Astrocyte of the spinal cord (primary cell): ENCODE results near the gene ZNF444.

ENCODE experiments used
- DNase-seq: peaks from one replicate; pipeline ENCODE4 v3.0.0; 2011; ENCODE audit warnings: low read depth, low spot score
- H3K4me3 ChIP-seq: 2 replicates; pipeline ENCODE4 v1.5.1; 2011; ENCODE audit warnings: low read depth, mild to moderate bottlenecking, low read length, moderate library complexity
- in situ Hi-C: cut with HindIII; loops from 2 replicates; pipeline ENCODE4 v1.10.0; 2017; ENCODE audit warnings: low sequenced_read_pairs
- TF ChIP-seq, protein P1 (sequence below): IDR thresholded peaks from 2 replicates; pipeline ENCODE4 v1.5.1; 2012; ENCODE audit warnings: low read depth, mild to moderate bottlenecking, low read length, inconsistent platforms

The ZNF444 gene

DNA sequence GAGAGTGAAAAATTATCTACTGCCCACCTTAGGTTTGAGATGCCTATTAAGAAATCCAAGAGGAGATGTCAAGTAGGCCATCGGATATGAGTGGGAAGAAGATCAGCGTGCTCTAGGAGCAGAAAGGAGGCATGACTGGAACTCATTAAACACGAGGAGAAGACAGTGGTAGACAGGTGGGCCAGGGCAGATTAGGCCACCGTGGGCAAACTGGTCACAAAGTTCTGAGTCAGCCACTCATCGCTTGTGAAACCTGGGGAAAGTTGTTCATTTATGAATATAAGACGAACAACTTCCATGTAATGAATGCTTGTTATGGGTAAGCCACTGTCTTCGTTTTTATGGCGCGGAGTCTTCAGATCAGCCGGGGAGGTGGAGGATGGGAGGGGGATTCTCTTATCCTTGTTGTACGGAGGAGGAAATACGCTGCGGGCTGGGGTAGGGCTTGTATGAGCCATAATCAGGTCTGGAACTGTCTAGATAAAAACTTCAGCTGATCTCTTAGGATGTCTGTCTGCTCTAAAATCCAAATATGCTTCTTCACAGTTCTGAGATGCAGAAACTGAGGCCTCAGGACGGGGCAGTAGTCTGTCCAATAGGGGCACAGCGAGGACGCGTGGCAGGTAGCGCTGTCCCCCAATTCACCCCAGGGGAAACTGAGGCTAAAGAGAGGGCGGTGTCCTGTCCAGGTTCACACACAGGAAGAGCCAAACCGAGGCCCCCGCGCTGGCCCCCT lies 1.1 kb upstream of the ZNF444 start:
- H3K4me3 ChIP-seq, result peak overlapping the region; percentile 74
- TF ChIP-seq, protein P1, sequence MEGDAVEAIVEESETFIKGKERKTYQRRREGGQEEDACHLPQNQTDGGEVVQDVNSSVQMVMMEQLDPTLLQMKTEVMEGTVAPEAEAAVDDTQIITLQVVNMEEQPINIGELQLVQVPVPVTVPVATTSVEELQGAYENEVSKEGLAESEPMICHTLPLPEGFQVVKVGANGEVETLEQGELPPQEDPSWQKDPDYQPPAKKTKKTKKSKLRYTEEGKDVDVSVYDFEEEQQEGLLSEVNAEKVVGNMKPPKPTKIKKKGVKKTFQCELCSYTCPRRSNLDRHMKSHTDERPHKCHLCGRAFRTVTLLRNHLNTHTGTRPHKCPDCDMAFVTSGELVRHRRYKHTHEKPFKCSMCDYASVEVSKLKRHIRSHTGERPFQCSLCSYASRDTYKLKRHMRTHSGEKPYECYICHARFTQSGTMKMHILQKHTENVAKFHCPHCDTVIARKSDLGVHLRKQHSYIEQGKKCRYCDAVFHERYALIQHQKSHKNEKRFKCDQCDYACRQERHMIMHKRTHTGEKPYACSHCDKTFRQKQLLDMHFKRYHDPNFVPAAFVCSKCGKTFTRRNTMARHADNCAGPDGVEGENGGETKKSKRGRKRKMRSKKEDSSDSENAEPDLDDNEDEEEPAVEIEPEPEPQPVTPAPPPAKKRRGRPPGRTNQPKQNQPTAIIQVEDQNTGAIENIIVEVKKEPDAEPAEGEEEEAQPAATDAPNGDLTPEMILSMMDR, result no peak
- in situ Hi-C loops, result no loop called here
- DNase-seq, result no peak

DNA sequence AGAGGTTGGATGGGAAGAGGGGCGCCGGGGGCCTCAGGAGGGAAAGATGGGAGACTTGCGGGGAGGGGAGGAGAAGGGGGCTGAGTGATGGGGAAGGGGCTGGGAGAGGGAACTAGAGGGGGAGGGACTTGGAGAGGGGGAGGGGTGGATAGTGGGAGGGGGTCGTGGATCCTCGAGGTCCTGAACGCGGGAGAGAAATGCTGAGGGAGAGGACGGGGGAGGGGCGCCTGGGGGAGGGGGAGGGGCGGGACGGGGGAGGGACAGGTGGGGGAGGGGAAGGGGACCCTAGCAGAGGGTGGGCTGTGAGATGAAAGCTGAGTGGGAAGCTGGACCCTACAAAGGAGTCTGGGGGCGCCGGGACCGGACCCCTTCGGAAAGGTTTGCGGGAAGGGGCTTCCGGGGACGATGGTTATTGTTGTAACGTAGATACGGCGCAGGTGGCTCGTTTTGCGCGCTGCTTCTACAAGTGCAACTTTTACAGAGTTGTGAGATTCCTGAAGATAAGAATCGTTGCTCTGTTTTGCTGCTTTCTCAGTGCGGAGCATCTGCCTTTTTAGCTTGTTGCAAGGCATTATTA lies 418 bp downstream of the ZNF444 start:
- no peak for DNase-seq
- H3K4me3 ChIP-seq, result peak overlapping the region; percentile 74
- in situ Hi-C loops, result no loop called here
- TF ChIP-seq, protein P1, result no peak

DNA sequence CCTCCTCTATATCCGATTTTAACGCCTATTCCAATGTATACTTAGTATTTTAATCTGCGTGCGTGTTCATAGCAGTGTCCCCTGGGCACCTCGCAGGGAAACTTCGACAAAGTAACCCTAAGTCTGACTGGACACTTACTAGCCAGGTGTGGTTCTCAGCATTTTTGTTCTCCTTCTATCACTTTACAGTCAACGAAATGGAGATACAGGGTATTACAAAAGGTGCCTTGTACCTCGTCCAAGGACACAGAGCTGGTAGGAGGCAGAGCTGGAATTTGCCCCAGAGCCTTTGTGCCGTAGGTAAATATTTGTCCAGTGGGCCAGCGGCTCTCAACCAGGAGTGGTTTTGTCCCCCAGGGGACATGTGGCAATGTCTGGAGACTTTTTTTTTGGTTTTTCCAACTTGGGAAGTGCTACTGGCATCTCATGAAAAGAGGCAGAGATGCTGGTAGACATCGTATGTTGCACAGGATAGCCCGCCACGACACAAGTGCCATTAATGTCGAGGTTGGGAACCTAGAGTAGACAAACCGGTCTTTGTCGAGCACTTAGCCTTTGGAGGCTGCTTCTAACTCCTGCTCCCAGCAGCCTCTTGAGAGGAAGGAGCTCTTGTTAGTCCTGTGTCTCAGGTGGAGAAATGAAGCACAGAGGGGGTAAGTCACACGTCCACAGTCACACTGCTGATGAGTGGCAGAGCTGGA lies 1.1 kb downstream of the ZNF444 start:
- peak overlapping the region; percentile 74 for H3K4me3 ChIP-seq
- TF ChIP-seq, protein P1, result no peak
- in situ Hi-C loops, result no loop called here
- no peak for DNase-seq

DNA sequence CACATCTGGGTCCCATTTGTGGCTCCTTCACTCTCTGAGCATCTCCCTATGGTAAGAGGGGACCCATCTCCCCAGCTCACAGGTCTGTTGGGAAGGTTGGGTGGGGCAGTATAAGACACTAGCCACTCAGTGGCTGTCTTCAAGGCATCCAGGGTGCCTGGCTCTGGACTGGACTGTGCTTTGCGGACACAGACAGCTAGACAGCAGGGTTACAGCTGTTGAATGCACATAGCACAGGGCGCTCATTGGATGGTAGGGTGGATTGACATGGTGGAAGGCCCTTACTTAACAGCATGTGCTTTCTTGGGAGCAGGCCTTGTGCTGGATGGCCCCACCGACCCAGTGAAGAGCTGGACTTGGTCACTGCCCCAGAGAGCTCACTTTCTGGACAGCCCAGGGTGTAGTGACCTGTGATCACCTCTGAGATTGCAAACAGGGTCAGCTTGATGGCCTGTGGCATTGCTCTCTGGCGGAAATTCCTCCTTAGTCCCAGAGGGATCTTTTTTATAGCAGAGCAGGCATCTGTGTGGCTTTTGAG lies 1.9 kb downstream of the ZNF444 start:
- H3K4me3 ChIP-seq, result no peak overlapping the region
- TF ChIP-seq, protein P1, result no peak
- in situ Hi-C loops, result no loop called here
- no peak for DNase-seq

DNA sequence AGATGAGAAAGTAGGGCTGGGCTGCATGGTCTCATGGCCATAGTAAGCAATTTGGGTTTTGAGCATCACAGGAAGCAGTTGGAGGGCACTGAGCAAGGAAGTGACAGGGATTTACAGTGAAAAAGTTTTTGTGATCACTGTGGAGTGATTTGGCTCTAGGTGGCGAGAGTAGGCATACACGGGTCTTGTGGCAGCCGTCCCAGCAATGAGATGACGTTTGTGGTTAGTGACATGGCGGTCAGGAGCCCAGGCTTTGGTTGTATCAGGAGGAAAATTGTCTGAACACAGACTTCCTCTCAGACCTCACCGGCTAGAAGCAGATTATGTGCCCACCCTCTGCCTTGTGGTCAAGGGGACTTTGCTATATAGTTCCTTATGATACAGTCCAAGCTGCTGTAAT lies 3.3 kb downstream of the ZNF444 start:
- DNase-seq, result no peak
- in situ Hi-C loops, result no loop called here

DNA sequence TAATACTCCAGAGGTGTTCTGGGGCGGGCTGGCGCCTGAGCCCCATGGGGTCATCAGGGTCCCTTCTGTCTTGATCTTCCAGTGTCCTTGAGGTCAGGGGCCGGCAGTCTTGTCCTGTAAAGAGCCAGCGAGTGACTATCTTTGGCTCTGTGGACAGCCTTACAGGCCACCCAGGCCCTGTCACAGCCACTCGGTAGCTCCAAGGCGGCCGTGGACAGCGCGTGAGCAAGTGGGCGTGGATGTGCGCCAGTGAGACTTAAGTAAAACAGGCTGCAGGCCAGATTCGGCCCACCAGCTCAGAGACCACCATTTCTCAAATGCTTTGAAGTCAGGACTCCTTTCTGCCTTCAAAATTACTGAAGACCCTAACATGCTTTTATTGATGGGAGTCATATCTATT lies 3.7 kb downstream of the ZNF444 start:
- no peak overlapping the region for H3K4me3 ChIP-seq
- DNase-seq, result no peak
- TF ChIP-seq, protein P1, result no peak
- in situ Hi-C loops, result no loop called here

More for the DNA sequence above, 3.3 kb downstream of the ZNF444 start:
- TF ChIP-seq, protein P1, result no peak
- H3K4me3 ChIP-seq, result no peak overlapping the region
